Retina (tissue), 1 donor: Measurements from ENCODE around the gene ZNF750.

ENCODE experiments used
- DNase-seq: peaks from one replicate; pipeline ENCODE4 v3.0.0-alpha.2; 2016

ZNF750 gene

DNA sequence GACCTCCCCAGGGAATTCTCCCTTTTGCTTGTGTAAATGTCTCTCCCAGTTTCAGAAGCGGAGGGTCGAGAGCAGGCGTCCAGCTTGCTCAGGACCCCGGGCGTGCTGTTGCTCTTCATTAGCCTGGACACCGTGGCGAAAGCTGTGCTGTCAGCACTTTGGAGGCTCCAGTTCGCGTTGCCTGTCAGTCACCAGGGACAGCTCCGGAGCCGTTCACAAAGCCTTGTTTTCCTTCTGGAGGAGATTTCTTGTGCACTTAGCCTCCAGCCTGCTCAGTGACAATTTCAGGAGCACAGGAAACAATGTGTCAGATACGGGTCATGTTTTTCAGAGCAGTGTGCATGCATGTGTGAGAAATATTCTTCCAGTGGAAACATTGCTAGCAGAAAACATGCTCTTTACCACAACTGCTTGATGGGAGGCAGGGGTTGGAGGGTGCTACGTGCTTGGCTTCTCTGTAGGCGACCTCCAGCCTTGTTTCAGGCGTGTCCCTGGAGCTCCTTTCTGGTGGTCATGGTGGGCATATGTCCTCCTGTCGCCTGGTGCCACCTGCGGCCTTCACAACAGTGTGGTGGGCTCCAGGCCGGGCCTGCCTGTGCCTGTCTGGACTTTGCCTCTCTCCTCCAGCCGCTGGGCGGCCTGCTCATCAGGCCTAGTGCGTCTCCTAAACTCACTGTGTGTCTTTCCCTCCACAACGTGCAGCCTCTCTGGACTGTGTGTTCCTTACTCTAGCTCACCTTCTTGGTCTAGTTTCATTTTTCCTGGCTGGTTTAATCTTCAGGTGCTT is 29.0 kb downstream of the ZNF750 start:
- peak; percentile 74 for DNase-seq

DNA sequence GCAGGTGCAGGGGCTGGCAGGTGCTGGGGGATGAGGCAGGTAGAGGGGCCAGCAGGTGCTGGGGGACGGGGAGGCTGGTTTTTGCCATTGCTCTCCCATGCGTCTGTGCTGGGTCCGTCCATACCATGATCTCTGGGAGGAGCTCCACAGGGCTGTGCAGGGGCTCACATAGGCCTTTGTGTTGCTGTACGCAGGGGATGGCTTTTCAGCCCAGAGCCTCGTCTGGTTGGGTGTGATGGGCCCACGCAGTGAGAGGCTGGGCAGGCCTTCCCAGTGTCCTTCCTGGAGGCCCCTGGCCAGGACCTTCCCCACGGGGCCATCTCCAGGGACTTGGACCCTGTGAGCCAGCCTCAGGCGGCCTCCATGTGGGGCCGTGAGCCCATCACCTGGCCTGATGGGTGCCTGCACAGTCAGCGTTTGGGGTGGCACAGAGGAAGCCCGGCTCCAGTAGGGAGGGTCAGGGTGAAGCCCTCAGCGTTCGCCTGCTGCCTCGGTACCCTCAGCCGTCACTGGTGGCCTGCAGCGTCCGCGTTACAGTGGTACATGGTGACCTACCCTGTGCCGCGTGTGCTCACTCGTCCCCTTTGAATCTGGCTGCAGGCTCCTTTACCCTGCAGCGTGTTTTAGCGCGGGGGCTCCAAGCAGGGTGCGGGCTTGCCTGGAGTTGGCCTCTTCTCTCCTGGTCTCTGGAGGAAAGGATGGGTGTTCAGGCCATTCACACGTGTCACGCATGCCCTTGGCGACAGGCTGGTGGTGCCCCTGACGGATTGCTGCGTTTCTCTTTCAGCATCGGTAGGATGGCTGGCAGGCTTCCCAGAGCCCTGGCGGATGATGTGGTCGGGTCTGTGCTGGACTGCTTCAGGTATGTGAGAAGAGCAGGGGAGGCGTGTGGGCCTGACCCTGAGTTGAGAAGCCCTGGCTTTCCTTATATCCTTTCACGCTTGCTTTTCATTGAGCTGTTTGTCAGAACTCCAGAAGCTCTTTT is 30.6 kb downstream of the ZNF750 start:
- DNase-seq, result no peak

DNA sequence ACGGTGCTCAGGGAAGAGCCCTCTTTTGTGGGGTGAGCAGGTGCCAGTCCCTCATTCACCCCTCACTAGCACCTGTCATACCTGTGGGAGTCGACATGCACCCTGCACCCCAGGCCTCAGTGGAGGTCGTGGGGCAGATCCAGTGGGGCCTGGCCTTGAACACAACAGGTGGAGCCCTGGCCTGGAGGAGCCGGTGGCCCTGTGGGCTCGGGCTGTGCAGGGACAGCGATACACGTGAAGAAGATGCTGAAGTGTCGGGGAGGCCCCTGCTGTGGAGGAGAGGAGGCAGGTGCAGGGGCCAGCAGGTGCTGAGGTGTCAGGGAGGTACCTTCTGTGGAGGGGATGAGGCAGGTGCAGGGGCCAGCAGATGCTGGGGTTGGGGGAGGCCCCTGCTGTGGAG is 31.8 kb downstream of the ZNF750 start:
- no peak for DNase-seq

DNA sequence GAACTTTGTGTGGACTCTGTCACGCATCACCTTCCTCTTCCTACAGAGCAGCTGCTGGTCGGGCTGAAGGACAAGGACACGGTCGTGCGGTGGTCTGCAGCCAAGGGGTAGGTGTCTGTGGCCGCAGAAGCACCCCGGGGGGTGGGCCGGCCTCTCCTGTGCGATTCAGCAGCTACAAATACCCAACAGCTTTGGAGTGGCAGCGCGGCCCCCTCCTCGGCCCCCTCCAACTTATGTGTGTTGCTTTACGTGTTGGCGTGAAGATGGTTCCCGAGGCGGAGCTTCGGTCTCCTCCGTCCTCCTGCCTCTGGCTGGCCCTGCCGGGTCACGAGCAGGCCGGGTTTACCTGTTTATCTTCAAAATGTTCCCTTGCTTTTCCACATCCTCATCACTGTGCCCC is 32.3 kb downstream of the ZNF750 start:
- no peak for DNase-seq

DNA sequence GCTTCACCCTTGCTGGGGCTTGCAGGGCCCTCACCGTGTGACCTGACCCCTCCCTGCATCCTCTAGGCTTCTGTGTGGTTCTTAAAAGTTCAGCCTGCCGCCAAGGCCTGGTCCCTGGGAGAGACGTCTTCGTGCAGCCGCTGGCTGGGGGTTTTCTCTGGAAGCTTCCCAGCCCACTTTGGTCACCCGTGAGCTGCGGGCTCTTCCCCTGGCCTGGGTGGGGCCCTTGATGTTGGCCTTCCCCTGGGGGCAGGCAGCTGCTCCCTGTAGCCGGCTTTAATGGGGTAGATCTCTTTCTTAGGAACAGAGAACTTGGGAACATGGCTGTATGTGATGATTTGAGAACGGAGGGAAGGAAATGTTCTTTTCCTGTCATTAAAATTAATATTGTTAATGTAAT is 32.7 kb downstream of the ZNF750 start:
- DNase-seq, result no peak

DNA sequence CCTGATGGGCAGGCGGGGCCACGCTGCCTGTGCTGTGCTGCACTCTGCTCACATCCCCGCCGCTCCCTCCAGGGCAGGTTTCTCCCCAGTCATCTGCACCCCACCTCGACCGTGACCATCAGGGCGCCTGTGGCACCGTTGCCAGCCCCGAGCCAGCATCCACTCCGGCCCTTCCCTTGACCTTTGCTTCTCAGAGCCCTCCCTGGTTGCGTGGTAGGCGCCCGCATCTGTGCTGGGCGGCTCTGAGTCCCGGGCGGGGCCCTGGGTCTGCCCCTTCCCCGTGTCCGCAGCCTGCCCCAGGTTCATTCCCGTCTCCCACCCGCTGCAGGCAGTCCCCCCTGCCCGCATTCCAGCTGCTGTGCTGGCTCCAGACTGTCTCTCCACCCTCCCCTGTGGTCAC is 33.2 kb downstream of the ZNF750 start:
- no peak for DNase-seq

DNA sequence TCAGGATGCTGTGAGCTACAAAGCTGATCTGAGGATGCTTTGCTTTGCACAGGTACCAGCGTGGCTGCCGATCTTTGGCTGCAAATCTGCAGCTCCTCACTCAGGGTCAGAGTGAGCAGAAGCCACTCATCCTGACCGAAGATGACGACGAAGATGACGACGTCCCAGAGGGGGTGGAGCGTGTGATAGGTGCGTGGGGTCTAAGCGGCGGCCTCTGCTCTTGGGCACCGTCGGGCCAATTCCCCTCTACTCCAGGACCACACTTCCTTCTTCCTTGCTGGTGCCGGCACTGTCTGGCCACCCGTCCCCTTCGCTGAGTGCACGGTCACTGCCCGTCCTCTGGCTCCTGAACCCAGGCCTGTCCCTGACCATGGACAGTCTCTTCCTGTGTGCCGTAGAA is 34.0 kb downstream of the ZNF750 start:
- no peak for DNase-seq

DNA sequence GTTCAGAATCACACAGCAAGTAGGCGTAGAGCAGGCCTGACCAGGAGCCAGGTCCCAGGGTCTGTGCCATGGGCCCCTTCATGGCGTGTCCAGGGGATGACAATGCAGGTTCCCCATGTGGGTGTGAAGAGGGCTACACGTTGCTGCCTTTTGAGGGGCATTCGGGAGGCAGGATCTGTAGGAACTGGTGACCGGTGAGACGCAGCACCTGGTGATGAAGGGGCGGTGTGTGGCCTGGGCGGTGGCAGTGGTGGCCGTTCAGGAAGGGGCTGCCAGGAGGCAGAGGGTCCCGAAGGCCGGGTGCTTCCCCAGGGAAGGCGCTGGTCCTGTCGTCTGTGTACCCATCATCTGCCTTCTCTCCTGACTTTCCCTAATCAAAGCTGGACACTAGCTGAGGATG is 34.6 kb downstream of the ZNF750 start:
- DNase-seq, result no peak

DNA sequence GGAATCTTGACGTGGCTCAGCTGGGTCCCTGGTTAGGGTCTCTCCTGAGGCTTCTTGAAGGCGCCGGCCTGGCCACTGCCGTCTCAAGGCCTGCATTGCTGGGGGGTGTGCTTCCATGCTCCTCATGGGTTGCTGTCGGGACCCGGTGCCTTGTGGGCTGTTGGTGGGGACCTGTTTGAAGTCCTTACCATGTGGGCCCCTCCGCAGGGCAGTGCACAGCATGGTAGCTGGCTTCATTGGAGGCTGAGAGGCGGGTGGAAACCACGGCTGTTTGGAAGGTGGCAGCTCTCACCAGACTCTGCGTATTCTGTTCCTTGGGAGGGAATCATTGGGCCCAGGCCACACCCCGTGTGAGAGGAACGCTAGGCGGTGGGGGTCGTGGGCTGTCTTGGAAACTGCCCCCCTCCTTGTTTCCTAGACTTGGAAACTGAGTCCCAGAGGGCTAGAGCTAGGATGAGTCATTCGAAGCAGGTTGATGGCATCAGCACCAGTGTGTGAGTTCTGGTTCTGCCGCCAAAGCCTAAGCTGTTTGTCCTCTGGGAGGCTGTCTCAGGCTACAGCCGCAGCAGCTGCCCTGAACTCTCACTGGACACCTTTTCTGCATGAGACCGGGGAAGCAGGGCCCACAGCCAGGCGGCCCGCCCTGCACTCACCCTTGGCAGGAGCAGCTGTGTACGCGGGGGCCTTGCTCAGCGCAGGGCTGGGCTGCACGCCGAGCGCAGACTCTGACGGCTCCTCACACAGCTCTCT is 35.2 kb downstream of the ZNF750 start:
- DNase-seq, result no peak

DNA sequence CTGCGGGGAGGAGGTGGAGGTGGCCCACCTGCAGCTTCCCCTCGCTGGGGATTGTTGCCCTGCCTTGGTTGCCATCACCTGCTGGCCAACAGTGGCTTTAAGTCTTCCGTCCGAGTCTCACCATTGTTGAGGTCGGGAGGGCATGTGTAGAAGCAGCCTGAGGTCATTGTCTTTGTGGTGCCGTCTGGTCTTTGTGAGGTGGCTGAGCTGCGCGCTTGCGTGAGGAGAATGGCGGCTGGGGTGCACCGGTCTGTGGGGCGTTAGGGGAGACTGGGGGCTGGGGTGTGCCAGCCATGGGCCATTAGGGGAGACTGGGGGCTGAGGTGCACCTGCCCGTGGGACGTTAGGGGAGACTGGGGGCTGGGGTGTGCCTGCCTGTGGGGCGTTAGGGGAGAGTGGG is 36.2 kb downstream of the ZNF750 start:
- no peak for DNase-seq

DNA sequence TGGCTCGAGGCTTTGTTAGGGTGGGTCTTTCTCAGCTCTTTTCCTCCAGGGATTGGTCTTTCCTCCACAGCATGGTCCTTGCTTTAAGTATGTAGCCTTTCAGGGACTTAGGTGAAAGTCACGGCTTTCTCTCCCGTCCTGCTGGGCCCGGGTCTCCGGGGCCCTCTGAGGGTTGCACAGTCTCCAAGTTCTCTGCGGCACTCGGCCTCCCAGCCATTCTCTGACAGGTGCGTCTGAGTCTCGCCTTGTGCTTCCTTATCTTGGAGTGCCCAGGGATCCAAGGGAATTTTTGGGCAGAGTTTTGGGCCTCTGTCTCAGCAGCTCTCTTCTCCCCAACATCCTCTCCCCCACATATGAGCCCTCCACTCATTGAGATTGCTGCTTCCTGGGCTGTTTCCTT is 36.6 kb downstream of the ZNF750 start:
- no peak for DNase-seq

DNA sequence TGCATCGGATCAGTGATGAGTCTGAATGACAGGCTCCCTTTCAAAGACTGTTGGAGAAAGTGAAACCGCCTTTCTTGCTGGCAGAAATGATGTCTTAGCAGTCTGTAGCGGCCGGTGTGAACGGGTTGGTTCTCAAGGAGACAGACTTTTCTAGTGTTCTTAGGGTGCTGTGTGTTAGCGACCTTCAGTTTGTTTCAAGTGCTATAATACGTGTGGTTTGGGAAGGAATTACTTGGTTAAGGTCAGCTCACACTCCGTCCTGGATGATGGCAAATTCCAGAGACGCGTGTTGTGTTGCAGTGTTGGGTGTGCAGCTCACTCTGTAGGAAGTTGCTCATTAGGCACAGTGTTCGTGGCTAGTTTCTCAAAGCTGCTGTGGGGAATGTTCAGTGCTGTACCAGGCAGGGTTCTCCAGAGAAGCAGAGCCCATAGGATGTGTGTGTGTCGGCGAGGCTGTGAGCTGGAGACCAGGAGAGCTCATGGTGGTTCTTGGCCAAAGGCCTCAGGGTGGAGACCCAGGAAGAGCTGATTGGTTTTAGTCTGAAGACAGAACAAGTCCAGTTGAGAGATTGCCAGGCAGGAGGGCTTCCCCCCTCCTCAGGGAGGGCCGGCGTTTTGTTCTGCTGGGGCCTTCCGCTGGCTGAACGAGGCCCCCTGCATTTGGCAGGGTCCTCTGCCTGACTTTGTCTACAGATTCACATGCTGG is 37.6 kb downstream of the ZNF750 start:
- DNase-seq, result no peak

DNA sequence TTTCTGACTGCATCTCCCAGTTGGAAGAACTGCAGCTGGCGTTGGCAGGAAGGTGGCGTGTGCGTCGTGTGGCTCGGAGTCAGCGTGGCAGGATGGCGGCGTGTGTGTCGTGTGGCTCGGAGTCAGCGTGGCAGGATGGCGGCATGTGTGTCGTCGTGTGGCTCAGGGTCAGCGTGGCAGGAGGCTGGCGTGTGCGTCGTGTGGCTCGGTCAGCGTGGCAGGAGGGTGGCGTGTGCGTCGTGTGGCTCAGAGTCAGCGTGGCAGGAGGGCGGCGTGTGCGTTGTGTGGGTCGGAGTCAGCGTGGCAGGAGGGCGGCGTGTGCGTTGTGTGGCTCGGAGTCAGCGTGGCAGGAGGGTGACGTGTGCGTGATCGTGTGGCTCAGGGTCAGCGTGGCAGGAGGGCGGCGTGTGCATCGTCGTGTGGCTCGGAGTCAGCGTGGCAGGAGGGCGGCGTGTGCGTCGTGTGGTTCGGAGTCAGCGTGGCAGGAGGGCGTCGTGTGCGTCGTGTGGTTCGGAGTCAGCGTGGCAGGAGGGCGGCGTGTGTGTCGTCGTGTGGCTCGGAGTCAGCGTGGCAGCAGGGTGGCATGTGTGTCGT is 38.3 kb downstream of the ZNF750 start:
- no peak for DNase-seq

DNA sequence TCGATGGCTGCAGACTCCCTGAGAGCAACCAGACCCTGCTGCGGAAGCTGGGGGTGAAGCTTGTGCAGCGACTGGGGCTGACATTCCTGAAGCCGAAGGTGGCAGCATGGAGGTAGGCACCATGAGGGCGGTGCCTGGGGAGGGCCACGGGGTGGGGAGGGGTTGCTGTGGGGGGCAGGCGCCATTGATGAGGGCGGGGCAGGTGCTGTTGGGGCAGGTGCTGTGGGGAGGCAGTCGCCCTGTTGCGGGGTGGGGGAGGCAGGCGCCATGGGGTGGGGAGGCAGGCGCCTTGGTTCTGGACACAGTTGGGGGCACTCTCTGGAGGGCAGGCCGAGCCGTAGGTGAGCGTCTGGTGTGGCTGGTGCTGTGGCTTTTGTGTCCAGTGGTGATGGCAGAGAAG is 38.9 kb downstream of the ZNF750 start:
- DNase-seq, result no peak

DNA sequence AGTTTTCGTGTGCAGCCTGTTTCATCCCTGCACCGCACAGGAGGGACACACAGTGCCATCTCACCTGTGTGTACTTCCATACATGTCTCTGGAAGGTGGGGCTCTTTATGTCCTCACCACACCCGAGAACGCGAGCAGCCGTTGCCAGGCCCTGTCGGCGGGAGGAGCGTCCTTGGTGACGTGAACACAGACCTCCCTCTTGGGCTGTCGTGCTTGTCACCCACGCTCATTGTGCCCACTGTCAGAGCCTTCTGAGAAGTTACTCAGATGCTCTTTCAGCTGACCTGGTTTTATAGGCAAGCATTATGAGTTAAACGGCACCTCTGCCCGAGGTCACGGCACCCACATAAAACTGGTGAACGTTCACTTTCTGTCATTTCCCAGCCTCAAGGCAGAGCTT is 40.2 kb downstream of the ZNF750 start:
- DNase-seq, result no peak

DNA sequence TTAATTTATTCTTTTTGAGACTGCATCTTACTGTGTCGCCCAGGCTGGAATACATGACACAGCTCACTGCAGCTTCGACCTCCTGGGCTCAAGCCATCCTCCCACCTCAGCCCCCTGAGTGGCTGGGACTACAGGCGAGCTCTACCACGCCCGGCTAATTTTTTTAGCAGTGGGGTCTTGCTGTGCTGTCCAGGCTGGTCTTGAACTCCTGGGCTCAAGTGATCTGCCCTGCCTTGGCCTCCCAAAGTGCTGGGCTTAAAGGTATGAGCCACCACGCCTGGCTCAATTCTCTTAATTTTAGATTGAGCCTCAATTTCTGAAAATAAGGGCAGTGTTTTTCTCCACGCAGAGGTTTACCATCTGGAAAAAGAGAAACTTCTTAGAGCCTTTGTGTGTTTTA is 41.1 kb downstream of the ZNF750 start:
- DNase-seq, result no peak

DNA sequence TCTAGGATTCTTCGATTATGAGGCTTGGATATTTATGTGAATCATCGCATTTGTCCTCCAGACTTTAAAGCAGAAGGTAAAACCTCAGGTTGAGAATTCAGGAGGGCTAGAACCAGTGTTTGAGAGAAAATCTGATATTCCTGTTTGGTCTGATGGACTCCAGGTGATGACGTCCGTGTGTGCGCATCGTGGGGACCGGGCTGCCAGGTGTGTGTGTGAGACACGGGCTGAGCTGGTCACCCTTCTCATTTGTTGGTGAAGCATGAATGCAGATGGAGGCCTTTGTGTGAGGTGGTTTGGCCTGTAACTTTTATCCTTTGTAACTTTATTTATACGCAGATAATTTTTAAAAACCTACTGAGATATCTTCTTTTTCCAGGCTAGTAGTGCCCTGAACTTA is 42.8 kb downstream of the ZNF750 start:
- DNase-seq, result no peak

DNA sequence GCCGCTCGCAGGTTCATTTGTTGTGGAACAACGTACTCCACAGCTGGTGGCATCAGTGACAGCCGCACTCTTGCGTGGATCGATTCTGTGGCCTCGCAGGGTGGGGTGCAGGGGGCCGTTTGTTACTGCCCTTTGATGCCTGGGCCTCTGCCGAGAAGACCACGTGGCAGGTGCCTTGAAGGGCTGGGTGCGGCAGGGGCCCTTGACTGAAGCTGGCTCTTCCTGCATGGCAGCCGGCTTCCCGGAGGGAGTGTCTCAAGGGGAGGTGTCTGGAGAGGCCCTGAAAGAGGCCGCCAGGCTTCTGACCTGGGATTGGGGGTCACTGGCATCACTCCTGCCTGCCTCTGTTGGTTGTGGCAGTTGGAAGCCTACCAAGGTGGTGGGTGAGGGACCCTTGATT is 44.2 kb downstream of the ZNF750 start:
- DNase-seq, result no peak

DNA sequence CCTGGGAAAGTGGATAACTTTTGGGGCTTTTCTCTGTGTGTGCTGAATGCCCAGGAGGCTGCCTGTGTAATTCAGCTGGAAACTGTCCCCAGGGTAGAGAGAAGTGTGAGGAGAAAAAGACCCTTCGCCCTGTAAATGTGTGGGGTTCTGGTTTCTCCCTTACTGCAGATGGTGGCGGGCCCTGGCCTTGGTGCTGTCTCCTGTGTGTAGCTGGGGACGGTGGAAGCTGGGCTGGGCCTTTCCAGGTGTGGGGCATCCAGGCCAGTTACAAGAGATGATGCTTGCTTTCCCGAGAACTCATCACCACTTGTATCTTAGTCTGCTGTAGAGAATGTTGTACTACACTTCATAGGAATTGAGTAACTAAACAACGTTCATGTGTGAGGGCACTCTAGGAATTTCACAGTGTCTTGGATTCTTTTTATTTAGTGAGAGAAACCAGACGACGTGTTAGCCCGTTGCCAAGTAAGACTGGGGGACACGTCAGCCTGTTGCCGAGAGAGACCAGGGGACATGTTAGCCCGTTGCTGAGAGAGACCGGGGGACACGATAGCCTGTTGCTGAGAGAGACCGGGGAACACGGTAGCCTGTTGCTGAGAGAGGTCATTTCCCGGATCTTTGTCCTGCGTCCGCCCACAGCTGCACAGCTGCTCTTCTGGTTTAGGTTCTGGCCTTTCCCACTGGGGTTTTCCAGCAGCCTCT is 44.9 kb downstream of the ZNF750 start:
- DNase-seq, result no peak

DNA sequence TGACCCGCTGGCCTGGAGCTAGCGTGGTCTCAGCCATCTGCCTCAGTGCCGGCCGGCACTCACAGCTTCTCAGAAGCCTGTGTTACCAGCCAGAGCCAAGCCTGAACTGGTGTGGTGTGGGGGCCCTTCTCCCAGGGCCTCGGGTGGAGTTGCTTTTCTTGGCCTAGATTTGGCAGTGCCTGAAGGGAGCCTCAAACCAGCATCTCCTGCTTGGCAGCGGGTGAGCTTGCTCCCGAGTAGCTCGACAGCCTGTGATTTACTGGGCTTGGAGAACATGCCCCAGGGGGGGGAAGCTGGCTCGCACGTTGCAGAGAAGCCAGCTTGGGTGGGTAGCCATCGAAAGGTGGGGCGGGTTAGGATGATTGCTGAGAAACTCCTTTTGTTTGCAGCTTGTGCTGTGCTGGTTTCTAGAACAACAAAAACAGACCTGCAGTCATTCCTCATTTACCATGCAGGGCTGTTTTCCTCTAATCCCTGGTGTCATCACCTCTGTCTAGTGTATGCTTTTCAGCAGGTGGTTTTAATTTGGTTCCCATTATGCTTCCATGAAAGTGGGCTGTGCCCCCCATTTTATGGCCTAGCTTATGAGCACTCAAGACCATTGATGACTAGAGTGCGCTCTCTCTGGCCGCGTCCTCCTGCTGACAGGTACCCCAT is 45.7 kb downstream of the ZNF750 start:
- no peak for DNase-seq

DNA sequence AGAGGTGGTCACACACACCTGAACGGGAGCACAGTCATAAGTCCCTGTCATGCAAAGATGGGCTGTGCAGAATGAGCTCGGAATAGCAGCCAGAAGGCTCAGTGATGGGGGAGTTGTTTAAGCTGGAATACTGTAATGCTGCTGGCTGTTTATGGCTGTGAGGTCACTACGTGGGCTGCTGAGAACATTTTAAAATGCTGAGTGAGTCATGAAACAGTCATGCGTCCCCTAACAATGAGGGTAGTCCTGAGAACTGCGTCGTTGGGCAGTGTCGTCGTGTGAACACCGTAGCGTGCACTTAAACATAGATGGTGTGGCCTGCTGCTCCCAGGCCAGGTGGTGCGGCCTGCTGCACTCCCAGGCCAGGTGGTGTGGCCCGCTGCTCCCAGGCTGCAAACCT is 48.3 kb downstream of the ZNF750 start:
- DNase-seq, result no peak
